Esophagus squamous epithelium (tissue), 4 donors: ENCODE measurements around the gene TPO.

Experiments
- POLR2A ChIP-seq, 4 donors: fragments of 450-650 bp; IDR thresholded peaks; one replicate each; pipeline ENCODE4 v1.6.1; 2017; ENCODE audit warnings: antibody characterized with exemption in 4 of 4, mild to moderate bottlenecking in 4 of 4, moderate library complexity in 3 of 4
- TF ChIP-seq, protein P1 (sequence below), 6 experiments: fragments of 450-650 bp in 4 of 6; fragments of 200-600 bp in 2 of 6; sonication (generic) in 2 of 6; IDR thresholded peaks; one replicate each; pipeline ENCODE4 v1.5.1; 2016 to 2019; ENCODE audit warnings: antibody characterized with exemption in 6 of 6, mild to moderate bottlenecking in 4 of 6, moderate library complexity in 4 of 6

DNA sequence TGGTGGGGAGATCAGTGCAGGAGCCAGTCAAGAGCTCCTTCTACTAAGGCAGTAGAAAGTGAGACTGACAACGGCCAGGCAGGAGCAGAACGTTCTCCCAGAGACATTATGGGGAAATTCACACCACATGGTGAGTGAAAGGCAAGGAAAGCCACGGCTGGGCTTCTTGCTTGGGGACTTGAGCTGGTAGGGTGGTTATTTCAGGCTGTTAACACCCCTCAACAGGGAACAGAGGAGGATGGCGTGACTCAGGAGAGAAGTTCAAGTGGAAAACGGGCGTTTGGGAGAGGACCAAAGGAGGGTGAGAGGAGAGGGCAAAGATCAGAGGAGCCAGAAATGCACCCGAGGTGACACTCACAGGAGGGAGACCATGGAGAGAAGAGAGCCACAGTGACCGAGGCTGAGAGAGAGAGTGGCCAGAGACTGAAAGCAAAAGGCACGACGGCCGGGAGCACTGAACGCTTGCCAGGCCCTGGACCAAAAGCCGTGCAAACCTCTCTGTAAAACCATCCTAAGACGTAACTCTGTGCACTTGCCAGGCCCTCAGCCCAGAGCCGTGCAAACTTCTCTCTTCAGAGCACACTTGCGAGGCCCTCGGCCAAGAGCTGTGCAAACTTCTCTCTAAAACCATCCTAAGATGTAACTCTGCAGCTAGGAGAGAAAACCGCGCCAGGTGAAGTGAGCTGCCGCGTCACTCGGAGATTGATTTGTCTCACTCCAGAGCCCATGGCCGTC lies 7.7 kb downstream of the TPO start:
- TF ChIP-seq, protein P1, sequence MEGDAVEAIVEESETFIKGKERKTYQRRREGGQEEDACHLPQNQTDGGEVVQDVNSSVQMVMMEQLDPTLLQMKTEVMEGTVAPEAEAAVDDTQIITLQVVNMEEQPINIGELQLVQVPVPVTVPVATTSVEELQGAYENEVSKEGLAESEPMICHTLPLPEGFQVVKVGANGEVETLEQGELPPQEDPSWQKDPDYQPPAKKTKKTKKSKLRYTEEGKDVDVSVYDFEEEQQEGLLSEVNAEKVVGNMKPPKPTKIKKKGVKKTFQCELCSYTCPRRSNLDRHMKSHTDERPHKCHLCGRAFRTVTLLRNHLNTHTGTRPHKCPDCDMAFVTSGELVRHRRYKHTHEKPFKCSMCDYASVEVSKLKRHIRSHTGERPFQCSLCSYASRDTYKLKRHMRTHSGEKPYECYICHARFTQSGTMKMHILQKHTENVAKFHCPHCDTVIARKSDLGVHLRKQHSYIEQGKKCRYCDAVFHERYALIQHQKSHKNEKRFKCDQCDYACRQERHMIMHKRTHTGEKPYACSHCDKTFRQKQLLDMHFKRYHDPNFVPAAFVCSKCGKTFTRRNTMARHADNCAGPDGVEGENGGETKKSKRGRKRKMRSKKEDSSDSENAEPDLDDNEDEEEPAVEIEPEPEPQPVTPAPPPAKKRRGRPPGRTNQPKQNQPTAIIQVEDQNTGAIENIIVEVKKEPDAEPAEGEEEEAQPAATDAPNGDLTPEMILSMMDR (IDR thresholded peaks at IDR 0.05), result no peak
- TF ChIP-seq POLR2A (IDR thresholded peaks at IDR 0.05), result no peak
